H1 (cell line): Measurements from ENCODE around the gene CPLANE2. TPM values are rescaled to one million over a fixed set of nuclear protein-coding genes. Genes with fewer than 3 reads are reported as not detected.

Experiments used
- USF2 ChIP-seq: IDR thresholded peaks from 2 replicates; pipeline ENCODE4 v1.6.1; 2011; ENCODE audit warnings: low read length, improper control_type of control experiment
- polyA plus RNA-seq, 7 experiments: library from polyadenylated mRNA; depleted of rRNA in 3 of 7; stranded (reverse) in 5 of 7; unstranded in 2 of 7; fragments of >200 nt in 5 of 7; fragments of 200-250 nt in 2 of 7; gene quantifications; 1 replicate in 5 of 7; 2 replicates in 1 of 7; 4 replicates in 1 of 7; pipeline versions ENCODE4 v1.2.1 to v1.2.3, GENCODE V29; 2011 to 2013; ENCODE audit warnings: missing spikeins in 2 of 7, mixed read lengths in 2 of 7
- total RNA-seq: library from RNA; stranded (reverse); fragmentation: NEBNext Ultra II Directional; extraction: Animal tissue kit (Norgen Biotek cat#: 25700); gene quantifications from 2 replicates; pipeline ENCODE4 v1.2.1, GENCODE V29; 2021

Gene CPLANE2
- total and polyA plus RNA-seq, 2 of the 8 experiments (the other 6 are each of a cell fraction or from before 2014, with no cell fraction given), result 2.3 to 2.5 TPM

DNA sequence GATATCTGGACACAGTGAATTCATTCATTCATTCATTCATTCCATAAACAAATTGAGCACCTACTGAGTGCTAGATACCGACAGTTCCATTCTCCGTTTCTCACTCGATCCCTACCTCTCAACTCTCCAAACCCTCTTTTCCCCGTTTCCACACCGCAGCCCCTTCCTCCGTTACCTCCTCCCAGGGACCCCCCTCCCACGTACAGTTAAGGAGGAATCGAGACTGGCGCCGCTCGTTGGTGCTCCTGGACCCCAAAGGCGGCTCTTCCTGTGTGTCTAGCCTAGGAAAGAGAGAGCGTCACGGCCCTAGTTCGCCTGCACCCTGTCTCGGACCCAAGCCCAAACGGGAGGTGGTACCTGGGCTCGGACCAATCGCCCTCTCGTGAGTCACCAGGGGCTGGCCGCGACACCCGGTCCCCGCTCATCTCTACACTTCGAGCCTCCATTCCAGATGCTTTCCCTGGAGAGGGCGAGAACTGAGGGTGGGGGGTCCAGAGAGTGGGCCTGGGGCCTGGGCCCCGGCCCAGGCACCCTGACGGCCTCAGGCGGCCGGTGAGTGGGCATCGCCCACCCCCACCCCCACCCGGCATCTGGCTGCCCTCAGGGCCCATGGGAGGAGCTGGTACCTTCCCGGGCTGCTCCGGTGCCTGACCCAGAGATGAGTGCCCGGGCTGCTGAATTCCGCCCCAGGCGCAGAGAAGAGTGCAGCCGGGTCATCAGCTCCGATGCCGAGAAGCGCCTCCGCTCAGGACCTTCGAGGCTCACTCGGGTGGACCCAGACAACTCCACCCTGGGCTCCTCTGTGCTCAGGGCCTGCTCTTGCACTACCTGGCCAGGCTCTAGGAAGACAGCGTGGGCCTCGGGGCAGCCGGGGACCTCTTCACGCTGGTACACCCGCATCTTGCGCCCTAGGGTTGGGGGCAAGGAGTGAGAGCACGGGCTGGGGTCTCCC is 29.4 kb downstream of the CPLANE2 start (continued):
- no peak for TF ChIP-seq USF2
- TF ChIP-seq, all 59 proteins: peak for 1
